PFSK-1 (cell line): ENCODE results near the gene PDZD2.

Experiments
- POLR2AphosphoS5 ChIP-seq: IDR thresholded peaks from 2 replicates; pipeline ENCODE4 v1.6.1; 2012; ENCODE audit warnings: low read depth, mild to moderate bottlenecking, control low read depth, low read length, moderate library complexity
- TAF1 ChIP-seq: IDR thresholded peaks from 2 replicates; pipeline ENCODE4 v1.6.1; 2012; ENCODE audit warnings: low read length, control low read depth, borderline replicate concordance; ENCODE audit not compliant: insufficient read depth

- no peak for TF ChIP-seq POLR2AphosphoS5
- no peak for TF ChIP-seq TAF1
These were observed 142.8 kb downstream of the PDZD2 start for GRCh38 chr5:31781772-31782171.
